Heart left ventricle (tissue), 16 donors: ENCODE measurements around the gene MYMK. TPM values are rescaled to one million over a fixed set of nuclear protein-coding genes. Genes with fewer than 3 reads are reported as not detected.

Source experiments
- ATAC-seq, 4 donors: fragments of 200-7000 bp; cut with Tn5 transposase; one replicate each; pipeline ENCODE4 v1.9.1; 2020 to 2022; ENCODE audit warnings: moderate library complexity in 4 of 4, mild to moderate bottlenecking in 3 of 4, moderate number of reproducible peaks in 1 of 4
- DNase-seq, 5 donors: peaks; one replicate each; pipeline ENCODE4 v3.0.0-alpha.2; 2020
- H3K27ac ChIP-seq, 12 donors: fragments of 200-600 bp; sonication (generic) in 4 of 12; one replicate each; pipeline versions ENCODE4 v1.5.0 to v1.8.0; 2016 to 2022; ENCODE audit warnings: mild to moderate bottlenecking in 2 of 12
- H3K27me3 ChIP-seq, 9 donors: fragments of 200-600 bp; sonication (generic) in 2 of 9; one replicate each; pipeline versions ENCODE4 v1.5.1 to v1.8.0; 2016 to 2022; ENCODE audit warnings: mild to moderate bottlenecking in 3 of 9
- H3K36me3 ChIP-seq, 9 donors: fragments of 200-600 bp; sonication (generic) in 2 of 9; one replicate each; pipeline versions ENCODE4 v1.5.0 to v1.8.0; 2018 to 2022; ENCODE audit warnings: mild to moderate bottlenecking in 2 of 9
- H3K4me1 ChIP-seq, 12 donors: fragments of 200-600 bp; sonication (generic) in 4 of 12; one replicate each; pipeline versions ENCODE4 v1.5.0 to v1.8.0; 2016 to 2022; ENCODE audit warnings: mild to moderate bottlenecking in 3 of 12
- H3K4me3 ChIP-seq, 12 donors: fragments of 200-600 bp; sonication (generic) in 4 of 12; one replicate each; pipeline versions ENCODE4 v1.5.0 to v1.8.0; 2017 to 2022; ENCODE audit warnings: mild to moderate bottlenecking in 9 of 12, moderate library complexity in 4 of 12
- H3K9me3 ChIP-seq, 12 donors: fragments of 200-600 bp; sonication (generic) in 4 of 12; one replicate each; pipeline versions ENCODE4 v1.5.0 to v1.8.0; 2016 to 2022; ENCODE audit warnings: mild to moderate bottlenecking in 1 of 12
- POLR2A ChIP-seq, 2 donors: fragments of 450-650 bp; IDR thresholded peaks; one replicate each; pipeline ENCODE4 v1.6.1; 2017; ENCODE audit warnings: antibody characterized with exemption in 2 of 2, mild to moderate bottlenecking in 2 of 2, moderate library complexity in 2 of 2
- WGBS, 4 donors: extraction: QIAGEN DNeasy Blood & Tissue Kit in 2 of 4; methylation state at CpG; one replicate each; pipeline versions ENCODE4 v1.1.5 to v1.1.7; 2013 to 2018; 5-methylcytosine and 5-hydroxymethylcytosine counted together
- intact Hi-C, 10 donors: fragments of 100-400 bp; cut with DNase I; formaldehyde crosslinking; loops; one replicate each; pipeline versions ENCODE4 v1.11.1 to v1.14.2; 2022
- polyA plus RNA-seq, 2 donors: library from polyadenylated mRNA; stranded (reverse); fragments of 200-250 nt; gene quantifications; one replicate each; pipeline ENCODE4 v1.2.3, GENCODE V29; 2013
- total RNA-seq, 9 donors: library from RNA; depleted of rRNA in 2 of 9; stranded (reverse); fragments of >200 nt in 2 of 9; fragmentation: NEBNext Ultra II Directional in 3 of 9; extraction: Animal tissue kit (Norgen Biotek cat#: 25700) in 3 of 9; gene quantifications; one replicate each; pipeline versions ENCODE4 v1.1.0 to v1.2.4, GENCODE V29; 2016 to 2023
- TF ChIP-seq, protein P1 (sequence below), 12 donors: fragments of 200-600 bp; sonication (generic) in 4 of 12; IDR thresholded peaks; one replicate each; pipeline versions ENCODE4 v1.5.0 to v1.8.0; 2018 to 2022; ENCODE audit warnings: antibody characterized with exemption in 12 of 12, mild to moderate bottlenecking in 5 of 12
- donor health status: ischemic (EF 13 %, LVEDD 7.1; RV severe dilation, severe dysfunction).
- donor health status: healthy with polysubstance abuse.
- donor health status: DM: no; HTN: yes; CAD: no.
- donor health status: DM: no; HTN: no; CAD: no.
- donor health status: ischemic (EF 25% LVEDD 6.9; RV normal size, moderate dysfunction).
- donor health status: ischemic (EF 25% LVEDD 5.7; RV mildly dilated, moderate dysfunction).
- donor health status: healthy.
- donor health status: DM: yes; HTN: yes; CAD: no.
- donor health status: ischemic (EF 35%, LVEDD 5.7; RV mildly dilated, moderate dysfunction).
- donor health status: nonischemic (EF 11% LVEDD 7.7; RV severe dilation, severe dysfunction).
- donor health status: DM: yes; HTN: yes; CAD: no.
- donor health status: PGD.
- donor health status: ischemic (EF 29% LVEDD 5.4; RV normal size, mild dysfunction).
- donor health status: nonischemic (EF 23%, LVEDD 6.1; RV moderate dilation, normal function).

Gene MYMK
- total and polyA plus RNA-seq, 11 donors, result not detected

DNA sequence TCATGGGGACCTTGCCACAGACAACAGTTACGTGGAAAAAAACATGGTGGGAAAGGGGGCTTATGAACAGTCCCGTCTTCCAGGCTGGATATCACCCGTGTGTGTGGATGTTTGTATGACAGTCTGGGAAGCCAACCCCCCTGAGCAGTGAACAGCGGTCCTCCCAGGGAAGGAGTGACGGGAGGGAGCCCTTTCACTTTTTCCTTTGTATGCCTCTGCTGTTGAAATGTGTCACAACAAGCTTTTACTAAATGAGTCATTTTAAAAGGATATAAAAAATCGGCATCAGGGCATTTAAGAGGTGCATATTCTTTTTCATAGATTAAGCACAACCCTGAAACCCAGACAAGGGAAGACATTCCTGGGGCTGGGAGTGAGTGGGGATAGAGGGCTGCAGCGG lies 5.1 kb downstream of the MYMK start:
- intact Hi-C loops, result no loop called here
- WGBS, 4 donors, result 74 to 80% (median 77%) methylated on average over 7 of the region's 7 CpGs
- no peak overlapping the region for H3K4me3 ChIP-seq

DNA sequence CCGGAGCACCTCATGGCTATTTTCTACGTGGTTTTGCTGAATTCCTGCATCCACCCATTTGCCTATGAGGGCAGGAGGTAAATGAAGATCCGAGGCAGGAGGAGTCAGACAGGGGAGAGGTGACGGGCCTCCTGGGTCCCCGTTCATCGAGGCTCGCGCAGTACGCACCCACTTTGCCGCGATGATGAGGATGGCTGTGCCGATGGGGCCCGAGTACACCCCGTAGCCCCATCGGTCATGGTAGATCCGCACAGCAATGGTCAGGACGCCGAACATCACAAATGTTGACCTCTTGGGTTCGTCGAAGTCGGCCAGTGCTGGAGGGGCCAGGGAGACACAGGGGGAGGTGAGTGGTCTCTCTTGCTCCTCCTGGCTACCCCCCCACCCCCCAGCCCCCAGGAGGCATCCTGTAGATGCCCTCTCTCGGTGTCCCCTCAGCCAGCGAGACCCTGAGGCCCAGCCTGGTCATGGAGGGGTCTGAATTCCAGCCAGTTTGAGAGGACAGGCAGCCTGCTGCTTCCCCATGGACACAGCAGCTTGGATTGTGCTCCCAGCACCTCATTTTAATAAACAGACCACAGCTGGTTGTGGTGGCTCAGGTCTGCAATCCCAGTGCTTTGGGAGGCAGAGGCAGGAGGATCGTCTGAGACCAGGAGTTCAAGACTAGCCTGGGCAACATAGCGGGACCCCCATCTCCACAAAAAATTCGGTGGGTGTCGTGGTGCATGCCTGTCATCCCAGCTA lies 5.9 kb downstream of the MYMK start:
- H3K4me1 ChIP-seq, result peaks cover 0 to 12% (median 6%) of the 10 kb centered on the region in 12 donors
- H3K27me3 ChIP-seq, result no peaks in the 10 kb centered on the region
- DNase-seq, result peak in 2 of 5 donors; percentile 6 to 42
- WGBS, 4 donors, result 93 to 95% (median 94%) methylated on average over 24 to 27 of the region's 27 CpGs
- H3K4me3 ChIP-seq, result no peak overlapping the region
- intact Hi-C loops, result no loop called here
- no peak for ATAC-seq
- no peak overlapping the region for H3K27ac ChIP-seq
- TF ChIP-seq POLR2A (IDR thresholded peaks at IDR 0.05), result no peak
- TF ChIP-seq, protein P1, sequence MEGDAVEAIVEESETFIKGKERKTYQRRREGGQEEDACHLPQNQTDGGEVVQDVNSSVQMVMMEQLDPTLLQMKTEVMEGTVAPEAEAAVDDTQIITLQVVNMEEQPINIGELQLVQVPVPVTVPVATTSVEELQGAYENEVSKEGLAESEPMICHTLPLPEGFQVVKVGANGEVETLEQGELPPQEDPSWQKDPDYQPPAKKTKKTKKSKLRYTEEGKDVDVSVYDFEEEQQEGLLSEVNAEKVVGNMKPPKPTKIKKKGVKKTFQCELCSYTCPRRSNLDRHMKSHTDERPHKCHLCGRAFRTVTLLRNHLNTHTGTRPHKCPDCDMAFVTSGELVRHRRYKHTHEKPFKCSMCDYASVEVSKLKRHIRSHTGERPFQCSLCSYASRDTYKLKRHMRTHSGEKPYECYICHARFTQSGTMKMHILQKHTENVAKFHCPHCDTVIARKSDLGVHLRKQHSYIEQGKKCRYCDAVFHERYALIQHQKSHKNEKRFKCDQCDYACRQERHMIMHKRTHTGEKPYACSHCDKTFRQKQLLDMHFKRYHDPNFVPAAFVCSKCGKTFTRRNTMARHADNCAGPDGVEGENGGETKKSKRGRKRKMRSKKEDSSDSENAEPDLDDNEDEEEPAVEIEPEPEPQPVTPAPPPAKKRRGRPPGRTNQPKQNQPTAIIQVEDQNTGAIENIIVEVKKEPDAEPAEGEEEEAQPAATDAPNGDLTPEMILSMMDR (IDR thresholded peaks at IDR 0.05), result no peak
- H3K9me3 ChIP-seq, result no peaks in the 10 kb centered on the region
- no peaks in the 10 kb centered on the region for H3K36me3 ChIP-seq

More for the DNA sequence above, 5.1 kb downstream of the MYMK start:
- DNase-seq, result peak in 1 of 5 donors; percentile 13
- Histone ChIP-seq H3K36me3 (no peaks in the 10 kb centered on the region), H3K27ac (no peak overlapping the region), H3K9me3 (no peaks in the 10 kb centered on the region), H3K4me1 (peaks cover 0 to 7% (median 1%) of the 10 kb centered on the region in 12 donors), H3K27me3 (no peaks in the 10 kb centered on the region)
- no peak for ATAC-seq
- TF ChIP-seq, protein P1 (IDR thresholded peaks at IDR 0.05), result no peak
- no peak for TF ChIP-seq POLR2A (IDR thresholded peaks at IDR 0.05)

DNA sequence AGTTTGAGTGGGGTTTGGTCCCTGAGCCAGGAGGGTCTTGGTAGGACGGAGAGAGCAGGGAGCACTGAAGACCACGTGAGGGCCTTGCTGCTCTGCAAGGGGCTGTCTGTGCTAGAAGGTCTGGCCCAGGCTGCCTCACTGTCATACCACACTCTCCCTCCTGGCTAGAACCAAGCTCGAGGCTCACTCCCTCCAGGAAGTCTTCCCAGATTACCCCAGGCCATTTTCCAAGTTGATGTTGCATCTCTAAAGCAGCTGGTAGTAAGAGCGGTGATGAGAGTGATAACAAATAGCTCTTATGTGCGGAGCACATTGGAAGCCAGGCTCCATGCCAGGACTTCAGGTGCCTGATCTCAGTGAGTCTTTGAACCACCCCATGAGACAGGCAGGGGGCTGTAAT lies 6.6 kb downstream of the MYMK start:
- H3K27ac ChIP-seq, result no peak overlapping the region
- no peaks in the 10 kb centered on the region for H3K36me3 ChIP-seq
- ATAC-seq (no peak), DNase-seq (peak in 1 of 5 donors; percentile 15)
- no peaks in the 10 kb centered on the region for H3K27me3 ChIP-seq
- TF ChIP-seq, protein P1 (IDR thresholded peaks at IDR 0.05), result no peak
- no peak for TF ChIP-seq POLR2A (IDR thresholded peaks at IDR 0.05)
- no peak overlapping the region for H3K4me3 ChIP-seq
- intact Hi-C loops, result no loop called here
- H3K9me3 ChIP-seq, result no peaks in the 10 kb centered on the region
- 86 to 94% (median 91%) methylated on average over 5 of the region's 5 CpGs for WGBS, 4 donors
- peaks cover 0 to 18% (median 11%) of the 10 kb centered on the region in 12 donors for H3K4me1 ChIP-seq

DNA sequence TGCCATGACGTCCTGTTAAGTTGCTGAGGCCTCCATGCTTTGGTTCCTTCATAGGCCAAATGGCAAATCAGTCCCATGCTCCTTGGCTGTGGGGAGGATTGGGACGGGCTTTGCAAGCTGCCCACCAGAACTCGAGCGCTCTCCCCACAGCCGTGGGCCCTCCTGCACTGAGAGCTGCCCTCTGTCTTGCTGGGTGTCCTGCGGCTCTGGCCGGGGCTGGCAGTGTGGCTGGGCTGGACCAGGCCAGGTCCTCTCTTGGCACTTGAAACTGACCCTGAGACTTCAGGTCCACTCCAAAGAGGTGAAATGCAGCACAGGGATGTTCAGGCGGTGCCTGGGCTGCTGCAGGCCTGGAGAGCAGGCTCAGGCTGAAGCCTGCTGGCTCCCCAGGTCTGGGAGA lies 7.0 kb downstream of the MYMK start:
- Histone ChIP-seq H3K27ac (no peak overlapping the region), H3K4me1 (peaks cover 0 to 23% (median 12%) of the 10 kb centered on the region in 12 donors), H3K4me3 (no peak overlapping the region), H3K9me3 (no peaks in the 10 kb centered on the region), H3K27me3 (no peaks in the 10 kb centered on the region), H3K36me3 (no peaks in the 10 kb centered on the region)
- intact Hi-C loops, result no loop called here
- WGBS, 4 donors, result 78 to 84% (median 82%) methylated on average over 7 to 8 of the region's 8 CpGs
- DNase-seq, result peak in 3 of 5 donors; percentile 15 to 50 (median 19)
- ATAC-seq, result no peak
- no peak for TF ChIP-seq POLR2A (IDR thresholded peaks at IDR 0.05)
- TF ChIP-seq, protein P1 (IDR thresholded peaks at IDR 0.05), result no peak
